GM12872 (cell line): ENCODE data around the gene NOTCH3.

Experiments
- TF ChIP-seq, protein P1 (sequence below): IDR thresholded peaks from 3 replicates; pipeline ENCODE4 v1.5.1; 2011; ENCODE audit warnings: low read depth, mild to moderate bottlenecking, low read length, moderate library complexity; ENCODE audit not compliant: insufficient read depth

NOTCH3 gene

DNA sequence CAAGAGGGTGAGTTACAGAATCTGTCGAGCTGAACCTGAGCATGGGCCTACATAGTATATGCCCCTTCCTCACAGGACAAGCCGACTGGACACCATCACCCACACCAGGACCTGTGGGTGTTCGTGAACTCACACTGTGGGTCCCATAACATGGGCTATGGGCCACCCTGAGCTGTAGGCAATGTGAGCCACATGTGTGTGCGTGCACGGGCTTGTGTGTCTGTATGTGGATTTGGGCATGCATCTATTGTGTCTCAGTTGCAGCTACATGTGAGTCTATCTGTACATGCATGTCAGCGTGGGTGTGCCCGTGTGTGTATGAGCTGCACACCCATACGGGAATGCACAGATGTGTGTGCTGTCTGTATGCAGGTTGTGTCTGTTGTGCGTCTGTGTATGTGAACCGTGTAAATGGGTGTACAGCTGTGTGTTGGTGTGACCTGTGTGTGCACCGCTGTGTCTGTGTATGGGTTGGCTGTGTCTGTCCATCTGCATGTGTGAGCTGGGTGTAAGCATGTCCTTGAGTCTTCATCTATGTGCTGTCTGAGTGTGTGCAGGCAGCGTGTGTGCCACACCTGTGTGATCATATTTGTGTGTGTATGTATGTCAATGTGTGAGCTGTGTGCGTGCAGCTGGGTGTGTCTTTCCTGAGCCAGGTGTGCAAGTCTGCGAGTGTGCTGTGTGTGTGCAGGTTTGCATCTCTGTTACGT lies 1.7 kb downstream of the NOTCH3 start:
- TF ChIP-seq, protein P1, sequence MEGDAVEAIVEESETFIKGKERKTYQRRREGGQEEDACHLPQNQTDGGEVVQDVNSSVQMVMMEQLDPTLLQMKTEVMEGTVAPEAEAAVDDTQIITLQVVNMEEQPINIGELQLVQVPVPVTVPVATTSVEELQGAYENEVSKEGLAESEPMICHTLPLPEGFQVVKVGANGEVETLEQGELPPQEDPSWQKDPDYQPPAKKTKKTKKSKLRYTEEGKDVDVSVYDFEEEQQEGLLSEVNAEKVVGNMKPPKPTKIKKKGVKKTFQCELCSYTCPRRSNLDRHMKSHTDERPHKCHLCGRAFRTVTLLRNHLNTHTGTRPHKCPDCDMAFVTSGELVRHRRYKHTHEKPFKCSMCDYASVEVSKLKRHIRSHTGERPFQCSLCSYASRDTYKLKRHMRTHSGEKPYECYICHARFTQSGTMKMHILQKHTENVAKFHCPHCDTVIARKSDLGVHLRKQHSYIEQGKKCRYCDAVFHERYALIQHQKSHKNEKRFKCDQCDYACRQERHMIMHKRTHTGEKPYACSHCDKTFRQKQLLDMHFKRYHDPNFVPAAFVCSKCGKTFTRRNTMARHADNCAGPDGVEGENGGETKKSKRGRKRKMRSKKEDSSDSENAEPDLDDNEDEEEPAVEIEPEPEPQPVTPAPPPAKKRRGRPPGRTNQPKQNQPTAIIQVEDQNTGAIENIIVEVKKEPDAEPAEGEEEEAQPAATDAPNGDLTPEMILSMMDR, result no peak

DNA sequence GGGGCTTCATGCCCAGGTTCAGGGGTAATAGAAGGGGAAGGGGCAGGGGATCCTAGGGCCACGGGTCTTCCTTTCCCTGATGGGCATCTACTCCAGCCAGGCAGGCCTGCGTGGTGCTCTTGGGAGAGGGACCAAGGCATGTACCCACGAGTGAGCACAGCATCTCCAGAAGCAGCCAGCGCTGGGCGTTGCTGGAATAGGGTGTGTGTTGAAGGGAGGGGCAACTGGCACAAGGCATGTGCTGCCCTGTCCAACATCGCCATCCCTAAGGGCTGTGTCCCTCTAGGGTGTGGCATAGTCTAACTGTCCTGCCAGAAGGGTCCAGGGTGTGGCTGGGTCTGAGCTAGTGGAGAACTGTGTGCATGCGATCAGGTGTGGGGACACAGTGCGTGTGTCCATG lies 2.9 kb downstream of the NOTCH3 start:
- TF ChIP-seq, protein P1, result no peak

DNA sequence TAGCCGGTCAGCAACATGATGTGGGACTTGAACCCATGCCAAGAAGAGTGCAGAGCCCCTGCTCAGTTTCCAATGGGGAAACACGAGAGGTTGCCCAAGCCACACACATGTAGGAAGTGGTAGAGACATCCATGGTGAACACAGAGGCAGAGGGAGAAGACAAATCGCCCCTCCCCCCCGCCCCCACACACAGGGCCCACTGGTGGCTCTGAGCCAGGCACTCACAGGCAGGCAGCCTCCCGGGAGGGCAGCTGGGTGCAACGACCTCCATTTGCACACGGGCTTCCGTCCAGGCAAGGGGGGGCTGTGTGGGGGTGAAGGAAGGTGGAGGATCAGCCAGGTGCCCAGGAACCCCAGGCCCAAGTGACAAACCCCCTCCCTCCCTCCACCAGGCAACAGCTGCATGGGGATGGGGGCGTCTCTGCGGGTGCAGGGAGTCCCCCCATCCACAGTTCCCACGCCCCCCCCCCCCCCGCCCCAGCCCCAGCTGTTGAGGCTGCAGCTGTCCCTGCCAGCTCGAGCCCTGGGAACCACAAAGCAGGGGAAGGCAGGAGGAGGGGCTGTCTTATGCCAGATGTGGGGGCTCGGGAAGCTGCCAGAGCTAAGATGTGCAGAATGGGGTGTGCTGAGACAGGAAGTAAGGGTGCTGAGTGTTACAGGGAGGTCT lies 3.4 kb downstream of the NOTCH3 start:
- TF ChIP-seq, protein P1, result no peak

DNA sequence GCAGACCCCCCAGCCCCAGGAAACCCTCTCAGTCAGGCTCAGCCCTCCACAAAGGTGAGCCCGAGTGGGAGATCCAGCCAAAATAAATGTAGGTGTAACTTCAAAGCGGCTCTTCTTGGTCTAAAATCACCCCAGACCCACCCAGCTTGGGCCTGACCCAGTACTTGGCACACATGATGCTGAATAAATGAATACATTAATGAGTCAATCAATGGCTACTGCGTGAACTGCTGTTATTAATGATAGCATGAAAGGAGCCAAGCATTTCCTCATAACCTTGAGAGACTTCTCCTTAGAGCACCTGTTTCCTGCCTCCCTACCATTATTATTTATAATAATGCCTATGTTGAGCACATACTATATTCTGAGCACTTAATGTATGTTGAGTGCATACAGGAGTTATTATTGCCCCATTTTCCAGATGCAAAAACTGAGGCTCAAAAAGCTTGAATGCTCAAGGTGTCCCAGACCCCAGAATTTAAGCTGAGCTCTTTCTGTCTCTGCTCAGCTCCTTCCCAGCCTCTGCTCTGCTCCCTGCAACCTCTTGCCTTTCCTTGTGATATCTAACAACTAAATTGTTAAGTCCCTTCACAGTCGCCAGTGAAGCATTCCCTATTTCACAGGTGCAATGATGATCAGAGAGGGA lies 4.3 kb downstream of the NOTCH3 start:
- TF ChIP-seq, protein P1, result no peak

DNA sequence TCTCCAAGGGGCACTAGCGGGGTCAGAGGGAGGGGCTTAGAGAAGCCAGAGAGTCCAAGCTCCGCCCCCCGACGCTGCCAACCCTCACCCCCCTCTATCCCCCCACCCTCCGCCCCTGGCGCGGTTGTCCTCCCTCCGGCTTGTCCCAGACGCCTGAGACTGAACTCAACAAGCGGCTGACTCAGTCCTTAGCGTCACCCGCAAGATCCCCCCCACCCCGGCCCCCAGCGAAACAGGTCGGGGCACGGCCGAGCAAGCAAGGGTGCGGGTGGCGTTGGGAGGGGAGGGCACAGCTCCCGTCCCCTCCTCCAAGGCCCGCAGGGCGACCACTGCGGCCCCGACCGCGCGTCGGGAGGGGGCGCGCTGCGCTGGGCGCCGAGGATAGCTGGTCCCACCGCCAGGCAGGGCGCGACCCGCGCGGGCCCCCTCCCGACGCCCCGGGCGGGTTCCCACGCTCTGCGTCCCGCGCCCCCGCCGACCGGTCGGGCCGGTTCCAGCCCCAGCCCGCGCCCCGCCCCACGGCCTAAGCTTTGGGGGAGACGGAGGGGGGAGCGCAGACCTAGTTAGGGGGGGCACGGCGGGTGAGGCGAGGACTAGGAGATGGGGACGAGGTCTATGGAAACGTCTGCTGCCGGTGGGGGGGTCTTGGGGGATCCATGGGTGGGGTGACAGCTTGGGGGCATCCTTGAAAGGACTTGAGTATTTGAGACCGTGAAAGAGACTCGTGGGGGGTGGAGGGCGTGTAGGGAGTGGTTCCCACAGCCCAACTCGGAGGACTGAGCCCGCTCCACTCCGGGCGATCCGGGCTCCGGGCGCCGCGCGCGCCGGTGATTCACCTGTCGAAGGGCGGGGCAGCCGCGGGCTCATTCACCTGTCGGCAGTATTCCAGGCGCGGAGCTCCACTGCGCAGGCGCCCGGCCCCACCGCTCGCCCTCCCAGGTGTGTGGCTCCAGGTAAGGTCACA lies 5.1 kb downstream of the NOTCH3 start:
- TF ChIP-seq, protein P1, result no peak

DNA sequence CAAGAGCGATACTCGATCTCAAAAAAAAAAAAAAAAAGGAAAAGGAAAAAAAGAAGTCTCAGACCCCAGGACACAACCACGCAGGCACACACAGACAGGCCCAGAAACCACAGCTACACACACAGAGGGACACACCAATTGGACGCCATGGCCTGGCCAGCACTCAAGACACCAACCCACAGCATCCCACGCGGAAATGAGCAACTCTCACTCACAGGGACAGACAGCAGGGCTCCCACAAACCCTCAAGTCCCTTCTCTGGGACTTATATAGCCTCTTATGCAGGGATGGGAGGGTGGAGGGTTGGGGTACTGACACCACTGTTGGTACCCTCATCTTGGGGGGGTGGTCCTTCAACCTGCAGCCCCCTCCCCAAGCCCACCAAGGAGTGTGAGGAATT lies 5.9 kb downstream of the NOTCH3 start:
- TF ChIP-seq, protein P1, result no peak
